ENCODE data around the gene FOXP1. TPM values are rescaled to one million over a fixed set of nuclear protein-coding genes. Genes with fewer than 3 reads are reported as not detected.

FOXP1 gene
- total and polyA plus RNA-seq, 2 donors (not counting 1 experiment from before 2014, with no cell fraction given): 91.1 to 508 TPM

DNA sequence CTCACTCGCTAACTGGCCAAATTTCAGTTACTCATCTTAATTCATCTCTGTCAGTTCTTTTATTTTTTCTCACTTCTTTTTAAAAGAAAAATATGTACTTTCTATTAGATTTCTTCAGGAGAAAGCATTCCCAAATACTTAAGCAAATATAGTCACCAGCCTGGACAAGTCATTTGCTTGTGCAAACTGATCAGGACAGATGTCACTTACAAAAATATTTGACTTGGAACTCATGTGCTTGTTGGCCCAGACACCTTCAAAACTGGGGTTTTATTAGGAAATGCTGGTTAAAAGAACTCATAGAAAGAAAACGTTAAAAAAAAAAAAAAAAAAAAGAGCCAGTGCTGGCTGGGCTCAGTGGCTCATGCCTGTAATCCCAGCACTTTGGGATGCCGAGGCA is 31.3 kb upstream of the FOXP1 start:
- intact Hi-C loops (cut with micrococcal nuclease): no loop called here
- Mint-ChIP-seq H3K9me3 (ENCODE audit: insufficient read depth) (no peaks in the 10 kb centered on the region), H3K4me3 (no peak overlapping the region), H3K27me3 (peaks cover 7% of the 10 kb centered on the region), H3K4me1 (peaks cover 4% of the 10 kb centered on the region), H3K27ac (no peak overlapping the region)
- Histone ChIP-seq H3K36me3 (replicated peaks in 1 of 2; ENCODE audit: control extremely low read depth in 1 of 2, control insufficient read depth in 1 of 2, extremely low read depth in 1 of 2, insufficient read depth in 2 of 2, low read length in 1 of 2) (no peaks in the 10 kb centered on the region), H3K79me2 (ENCODE audit: control insufficient read depth, insufficient read depth, low read length) (no peaks in the 10 kb centered on the region), H4K20me1 (ENCODE audit: control insufficient read depth, insufficient read depth, low read length, poor library complexity, severe bottlenecking) (no peaks in the 10 kb centered on the region), H3K9me3 (ENCODE audit: control extremely low read depth in 1 of 3, control insufficient read depth in 2 of 3, insufficient read depth in 1 of 3, low read length in 2 of 3) (peaks cover 0 to 7% (median 3%) of the 10 kb centered on the region in 3 donors), H3K4me1 (ENCODE audit: control insufficient read depth in 2 of 2, insufficient read depth in 2 of 2, low read length in 2 of 2) (peaks cover 0 to 4% of the 10 kb centered on the region in 2 donors), H3K4me2 (replicated peaks; ENCODE audit: low read depth, low read length, poor library complexity, severe bottlenecking) (no peak overlapping the region), H3K27me3 (replicated peaks in 1 of 4; ENCODE audit: control extremely low read depth in 1 of 4, control insufficient read depth in 3 of 4, insufficient read depth in 4 of 4, low read length in 3 of 4) (peaks cover 0 to 3% (median 0%) of the 10 kb centered on the region in 4 experiments), H3K4me3 (ENCODE audit: control extremely low read depth in 1 of 5, extremely low read depth in 1 of 5, insufficient read depth in 1 of 5, low read depth in 2 of 5, low read length in 4 of 5) (no peak overlapping the region), H3K27ac (ENCODE audit: low read length in 2 of 2) (no peak overlapping the region), H3K9ac (ENCODE audit: low read length) (no peak overlapping the region), H2AFZ (ENCODE audit: insufficient read depth, low read depth, low read length, poor library complexity, severe bottlenecking) (no peak overlapping the region)
- 80% methylated on average over 1 of the region's 3 CpGs for WGBS (ENCODE audit: insufficient coverage)
- CTCF ChIA-PET: interaction anchor here (0.6 to 0.7 kb wide), 2 partner anchors 98 to 297 kb away, joined by 3 to 5 read pairs; no protein-coding TSS in a partner anchor
- DNase-seq: no peak
- ATAC-seq (ENCODE audit: low read depth): no peak
- no peak for TF ChIP-seq EZH2 (IDR thresholded peaks at IDR 0.05; ENCODE audit: borderline replicate concordance, insufficient read depth, low read depth, low read length, poor library complexity, severe bottlenecking)
- TF ChIP-seq, protein P1, sequence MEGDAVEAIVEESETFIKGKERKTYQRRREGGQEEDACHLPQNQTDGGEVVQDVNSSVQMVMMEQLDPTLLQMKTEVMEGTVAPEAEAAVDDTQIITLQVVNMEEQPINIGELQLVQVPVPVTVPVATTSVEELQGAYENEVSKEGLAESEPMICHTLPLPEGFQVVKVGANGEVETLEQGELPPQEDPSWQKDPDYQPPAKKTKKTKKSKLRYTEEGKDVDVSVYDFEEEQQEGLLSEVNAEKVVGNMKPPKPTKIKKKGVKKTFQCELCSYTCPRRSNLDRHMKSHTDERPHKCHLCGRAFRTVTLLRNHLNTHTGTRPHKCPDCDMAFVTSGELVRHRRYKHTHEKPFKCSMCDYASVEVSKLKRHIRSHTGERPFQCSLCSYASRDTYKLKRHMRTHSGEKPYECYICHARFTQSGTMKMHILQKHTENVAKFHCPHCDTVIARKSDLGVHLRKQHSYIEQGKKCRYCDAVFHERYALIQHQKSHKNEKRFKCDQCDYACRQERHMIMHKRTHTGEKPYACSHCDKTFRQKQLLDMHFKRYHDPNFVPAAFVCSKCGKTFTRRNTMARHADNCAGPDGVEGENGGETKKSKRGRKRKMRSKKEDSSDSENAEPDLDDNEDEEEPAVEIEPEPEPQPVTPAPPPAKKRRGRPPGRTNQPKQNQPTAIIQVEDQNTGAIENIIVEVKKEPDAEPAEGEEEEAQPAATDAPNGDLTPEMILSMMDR (IDR thresholded peaks at IDR 0.05): no peak
- POLR2A ChIA-PET: no interaction called here

DNA sequence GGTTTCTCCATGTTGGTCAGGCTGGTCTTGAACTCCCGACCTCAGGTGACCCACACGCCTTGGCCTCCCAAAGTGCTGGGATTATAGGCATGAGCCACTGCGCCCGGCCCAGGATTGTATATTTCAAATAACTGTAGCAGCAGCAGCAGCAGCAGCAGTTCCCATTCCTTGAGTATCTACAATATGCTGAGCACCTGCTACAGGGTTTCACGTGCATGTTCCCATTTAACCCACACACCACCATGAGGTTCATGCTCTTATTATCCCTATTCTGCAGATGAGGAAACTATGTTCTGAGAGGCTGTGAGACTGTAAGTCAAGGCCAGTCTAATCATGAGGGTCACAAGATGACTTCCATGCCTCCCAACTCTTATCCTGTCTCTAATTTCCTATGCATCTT is 30.9 kb upstream of the FOXP1 start:
- H3K79me2 ChIP-seq (ENCODE audit: control insufficient read depth, insufficient read depth, low read length): no peaks in the 10 kb centered on the region
- intact Hi-C loops (cut with micrococcal nuclease): no loop called here
- Mint-ChIP-seq H3K27ac (no peak overlapping the region), H3K4me1 (peaks cover 4% of the 10 kb centered on the region), H3K4me3 (no peak overlapping the region), H3K9me3 (ENCODE audit: insufficient read depth) (no peaks in the 10 kb centered on the region), H3K27me3 (peaks cover 7% of the 10 kb centered on the region)
- peaks cover 0 to 3% (median 0%) of the 10 kb centered on the region in 4 experiments for H3K27me3 ChIP-seq (replicated peaks in 1 of 4; ENCODE audit: control extremely low read depth in 1 of 4, control insufficient read depth in 3 of 4, insufficient read depth in 4 of 4, low read length in 3 of 4)
- ChIA-PET CTCF (no interaction called here), POLR2A (no interaction called here)
- H3K4me3 ChIP-seq (ENCODE audit: control extremely low read depth in 1 of 5, extremely low read depth in 1 of 5, insufficient read depth in 1 of 5, low read depth in 2 of 5, low read length in 4 of 5): no peak overlapping the region
- TF ChIP-seq, protein P1 (IDR thresholded peaks at IDR 0.05): no peak
- no peak for TF ChIP-seq EZH2 (IDR thresholded peaks at IDR 0.05; ENCODE audit: borderline replicate concordance, insufficient read depth, low read depth, low read length, poor library complexity, severe bottlenecking)
- H3K4me1 ChIP-seq (ENCODE audit: control insufficient read depth in 2 of 2, insufficient read depth in 2 of 2, low read length in 2 of 2): peaks cover 0 to 4% of the 10 kb centered on the region in 2 donors
- ATAC-seq (ENCODE audit: low read depth): no peak
- no peak overlapping the region for H3K4me2 ChIP-seq (replicated peaks; ENCODE audit: low read depth, low read length, poor library complexity, severe bottlenecking)
- H3K9me3 ChIP-seq (ENCODE audit: control extremely low read depth in 1 of 3, control insufficient read depth in 2 of 3, insufficient read depth in 1 of 3, low read length in 2 of 3): peaks cover 0 to 7% (median 3%) of the 10 kb centered on the region in 3 donors
- WGBS (ENCODE audit: insufficient coverage): 100% methylated on average over 3 of the region's 5 CpGs
- DNase-seq: no peak
- H4K20me1 ChIP-seq (ENCODE audit: control insufficient read depth, insufficient read depth, low read length, poor library complexity, severe bottlenecking): no peaks in the 10 kb centered on the region
- H3K27ac ChIP-seq (ENCODE audit: low read length in 2 of 2): no peak overlapping the region
- H3K36me3 ChIP-seq (replicated peaks in 1 of 2; ENCODE audit: control extremely low read depth in 1 of 2, control insufficient read depth in 1 of 2, extremely low read depth in 1 of 2, insufficient read depth in 2 of 2, low read length in 1 of 2): no peaks in the 10 kb centered on the region
- H3K9ac ChIP-seq (ENCODE audit: low read length): no peak overlapping the region
- H2AFZ ChIP-seq (ENCODE audit: insufficient read depth, low read depth, low read length, poor library complexity, severe bottlenecking): no peak overlapping the region

Measured in B cell (primary cell).